NCI-H460 (cell line): Measurements from ENCODE around the gene ABCC8. TPM values are rescaled to one million over a fixed set of nuclear protein-coding genes. Genes with fewer than 3 reads are reported as not detected.

ENCODE experiments used
- DNase-seq: peaks from one replicate; pipeline ENCODE4 v3.0.0-alpha.2; 2016; ENCODE audit warnings: low read depth; ENCODE audit errors: extremely low read depth
- polyA plus RNA-seq: library from polyadenylated mRNA; depleted of rRNA; stranded (reverse); fragments of >200 nt; gene quantifications from 2 replicates; pipeline ENCODE4 v1.2.3, GENCODE V29; 2014; cell fraction: nucleus; rRNA removed
- total RNA-seq: library from RNA; depleted of rRNA; stranded (reverse); fragments of >200 nt; shearing (Covaris generic); gene quantifications from 2 replicates; pipeline ENCODE4 v1.2.3, GENCODE V29; 2014; rRNA removed

Gene ABCC8
- not detected in 2 replicates for total RNA-seq
- polyA plus RNA-seq = not detected in 2 replicates

GRCh38 chr11:17476317-17477083 lies at the start of gene ABCC8:
ABCC8 (minus strand) TSS chr11:17476845; CDS start chr11:17476776, 69 bp downstream.
- no peak for DNase-seq

DNA sequence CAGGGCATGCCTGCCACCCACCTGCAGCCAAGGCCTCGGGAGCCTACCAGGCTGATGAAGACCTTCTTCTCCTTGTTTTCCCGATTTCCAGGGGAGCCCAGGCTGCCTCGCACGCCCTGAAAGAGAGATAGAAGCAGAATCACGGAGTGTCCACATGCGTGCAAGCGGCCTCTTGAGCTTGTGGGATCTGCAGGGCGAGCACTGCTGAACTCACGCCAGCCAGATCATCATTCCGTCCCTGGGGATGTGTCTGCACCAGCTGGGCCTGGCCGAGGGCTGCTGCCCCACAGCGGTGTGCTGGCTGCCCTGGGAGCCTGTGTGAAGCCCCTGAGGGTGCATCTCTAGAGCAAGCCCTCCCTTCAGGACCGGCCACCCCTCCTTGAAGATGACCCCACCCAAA lies 49.7 kb upstream of the ABCC8 start:
- DNase-seq = no peak

DNA sequence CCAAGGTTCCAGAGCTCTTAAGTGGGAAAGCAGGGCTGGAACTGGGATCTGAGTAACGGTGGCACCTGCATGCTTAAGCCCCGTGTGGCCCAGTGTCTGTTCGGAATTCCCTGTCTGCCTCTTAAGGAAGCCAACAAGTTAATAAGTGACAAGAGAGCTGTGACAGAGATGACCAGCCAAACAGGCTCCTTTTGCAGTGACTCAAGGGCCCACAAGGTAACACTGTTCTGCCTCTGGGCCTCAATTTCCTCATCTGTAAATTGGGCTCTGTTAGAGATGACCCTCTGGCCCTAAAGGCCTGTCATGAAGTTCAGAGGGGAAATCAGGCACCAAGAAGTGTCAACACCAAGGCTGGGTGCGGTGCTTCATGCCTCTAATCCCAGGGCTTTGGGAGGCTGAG lies 48.9 kb upstream of the ABCC8 start:
- no peak for DNase-seq

- DNase-seq = no peak
Measured at GRCh38 chr11:17524221-17524620, 47.6 kb upstream of the ABCC8 start.

DNA sequence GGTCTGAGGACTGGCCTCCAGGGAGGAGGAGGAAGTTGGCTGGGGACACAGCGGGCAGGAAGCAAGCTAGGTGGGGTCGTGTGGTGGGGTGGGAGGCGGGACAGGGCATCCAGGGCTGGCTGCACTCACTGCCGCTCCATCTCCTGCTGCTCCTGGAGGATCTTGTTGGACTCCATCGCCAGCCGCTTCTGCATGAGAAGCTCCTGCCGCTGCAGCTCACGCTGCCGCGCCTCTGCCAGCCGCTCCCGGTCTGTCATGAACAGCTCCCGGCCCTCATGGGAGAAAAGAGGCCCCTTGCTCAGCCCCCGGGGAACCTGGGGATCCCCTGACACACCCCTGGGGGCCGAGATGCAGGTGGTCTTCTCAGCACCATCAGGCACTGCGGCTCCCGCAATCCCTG lies 46.0 kb upstream of the ABCC8 start:
- no peak for DNase-seq

DNA sequence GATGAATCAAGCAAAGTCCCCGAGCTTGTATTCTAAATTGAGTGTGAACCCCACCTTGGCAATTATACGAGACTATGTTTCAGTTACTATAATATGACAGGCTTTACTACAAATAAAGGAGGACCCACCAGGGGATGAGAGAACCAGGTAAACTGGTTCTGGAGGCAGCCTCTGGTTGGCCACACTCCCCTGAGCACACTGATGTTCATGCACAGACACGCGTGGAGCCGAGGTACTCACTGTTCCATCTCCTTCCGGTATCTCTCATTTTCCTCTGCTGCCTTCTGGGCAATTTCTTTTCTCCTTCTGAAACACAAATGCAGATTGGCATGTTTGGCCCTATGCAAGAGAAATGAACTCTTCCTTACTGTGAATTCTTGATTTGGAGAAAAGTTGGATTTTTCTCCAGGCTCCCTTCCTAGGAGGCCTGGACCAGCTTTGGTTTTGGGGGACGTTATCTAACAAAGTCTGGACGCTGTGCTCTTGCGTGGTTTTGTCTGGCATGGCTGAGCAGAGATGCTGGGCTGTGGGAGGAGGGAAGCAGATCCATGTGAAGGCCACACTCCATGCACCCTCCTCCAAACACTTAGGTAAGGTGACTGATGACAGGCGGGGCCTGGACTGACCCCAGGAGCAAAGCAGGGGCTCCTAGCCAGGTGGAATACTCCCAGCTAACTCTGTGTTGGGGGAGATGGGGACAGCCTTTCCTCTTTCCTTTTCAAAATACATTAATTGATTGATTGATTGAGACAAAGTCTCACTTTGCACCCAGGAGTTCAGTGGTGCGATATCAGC lies 44.7 kb upstream of the ABCC8 start:
- no peak for DNase-seq

- DNase-seq = no peak
Measured at GRCh38 chr11:17519061-17519885, 42.6 kb upstream of the ABCC8 start.

- no peak for DNase-seq
Measured at GRCh38 chr11:17518366-17518765, 41.7 kb upstream of the ABCC8 start.

DNA sequence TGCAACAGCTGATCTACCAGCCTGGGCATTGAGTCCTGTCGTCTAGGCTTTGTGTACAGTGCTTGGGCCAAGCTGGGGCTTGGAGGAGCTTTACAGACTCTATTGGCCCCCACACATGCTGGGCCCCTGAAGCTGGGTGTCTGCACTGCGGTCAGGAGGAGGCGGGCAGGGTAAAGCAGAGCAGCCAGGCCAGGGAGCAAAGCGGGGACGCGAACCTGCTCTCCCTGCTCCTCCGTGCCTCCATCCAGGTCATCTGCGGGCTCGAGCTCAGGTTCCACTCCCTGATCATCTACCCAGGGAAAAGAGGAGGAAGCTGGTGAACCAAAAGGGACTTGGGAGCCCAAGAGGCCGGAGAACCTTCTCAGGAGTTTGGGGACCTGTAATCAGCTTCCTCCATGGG lies 40.5 kb upstream of the ABCC8 start:
- DNase-seq = no peak

DNA sequence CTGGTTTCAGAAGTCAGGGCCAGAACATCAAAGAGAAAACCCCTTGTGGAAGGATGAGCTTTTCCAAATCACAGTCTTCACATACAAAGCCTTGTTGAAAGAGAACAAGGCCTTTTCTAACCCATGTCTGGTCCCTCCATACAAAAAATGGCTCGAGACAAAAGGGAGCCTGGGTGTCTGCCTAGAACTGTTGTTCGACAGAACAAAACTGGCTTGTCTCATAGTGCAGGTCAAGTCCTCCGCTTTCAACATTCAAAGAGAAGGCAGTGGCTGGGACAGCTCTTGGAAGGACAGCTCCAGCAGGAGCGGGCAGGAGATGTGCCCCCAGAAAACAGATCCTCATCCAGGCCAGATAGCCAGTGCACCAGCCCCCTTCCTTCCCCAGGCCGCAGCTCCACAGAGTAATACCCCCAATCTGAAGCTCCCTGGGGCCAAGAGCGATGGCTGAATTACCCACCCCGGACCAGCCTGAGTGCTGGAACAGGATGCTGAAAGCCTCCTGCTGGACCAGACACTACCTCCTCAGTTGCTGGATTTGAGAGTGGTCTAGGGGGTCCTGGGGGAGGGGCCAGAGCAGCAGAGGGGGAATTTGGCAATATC lies 40.0 kb upstream of the ABCC8 start:
- DNase-seq = no peak

DNA sequence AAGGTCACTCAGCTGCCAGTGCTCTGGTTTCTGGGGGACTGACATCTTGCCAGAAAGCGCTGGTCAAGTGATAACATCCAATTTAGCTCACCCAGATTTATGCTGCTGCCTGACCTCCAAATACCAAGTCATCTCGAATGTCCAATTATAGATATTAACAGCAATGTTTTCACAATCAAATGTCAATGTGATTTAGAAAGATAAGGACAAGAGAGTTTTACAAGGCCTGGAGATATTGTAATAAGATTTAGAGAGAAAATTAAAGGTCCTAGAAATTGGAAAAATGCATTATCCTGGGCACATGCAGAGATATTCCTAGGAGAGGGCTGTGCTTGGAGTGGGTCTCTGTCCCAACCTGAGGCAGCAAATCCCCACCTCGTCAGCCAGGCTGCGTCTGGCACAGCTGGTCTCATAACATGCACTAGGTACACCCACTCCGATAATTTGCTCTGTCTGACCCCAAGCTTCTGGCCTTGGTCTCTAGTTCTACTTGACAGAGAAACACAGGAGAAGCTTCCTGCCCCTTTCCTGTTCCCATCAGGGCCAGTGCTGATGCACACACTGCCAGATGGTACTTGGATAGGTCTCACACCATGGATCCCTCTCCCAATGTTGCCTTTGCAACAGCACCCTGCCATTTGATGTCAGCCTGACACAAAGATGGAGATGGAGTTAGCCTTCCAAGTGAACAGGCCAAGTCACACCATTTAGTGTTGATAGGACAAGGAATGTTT lies 39.0 kb upstream of the ABCC8 start:
- no peak for DNase-seq

DNA sequence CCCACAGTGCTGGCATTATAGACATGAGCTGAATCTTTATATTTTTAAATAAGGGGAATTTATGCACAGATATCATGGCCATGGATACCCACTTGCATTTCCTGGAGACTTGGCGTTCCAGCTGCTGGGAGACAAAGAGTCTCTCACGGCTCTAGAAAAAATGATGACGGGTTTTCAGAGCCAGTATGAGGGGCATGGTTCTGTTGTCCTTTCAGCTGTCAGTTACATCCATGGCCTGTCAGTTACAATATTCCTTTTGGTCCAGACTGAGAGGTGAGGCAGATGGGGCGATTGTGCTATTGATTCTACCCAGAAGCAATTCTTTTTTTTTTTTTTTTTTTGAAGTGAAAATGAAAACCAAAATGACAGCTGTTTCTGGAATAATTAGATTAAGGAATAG lies 37.8 kb upstream of the ABCC8 start:
- DNase-seq = no peak

DNA sequence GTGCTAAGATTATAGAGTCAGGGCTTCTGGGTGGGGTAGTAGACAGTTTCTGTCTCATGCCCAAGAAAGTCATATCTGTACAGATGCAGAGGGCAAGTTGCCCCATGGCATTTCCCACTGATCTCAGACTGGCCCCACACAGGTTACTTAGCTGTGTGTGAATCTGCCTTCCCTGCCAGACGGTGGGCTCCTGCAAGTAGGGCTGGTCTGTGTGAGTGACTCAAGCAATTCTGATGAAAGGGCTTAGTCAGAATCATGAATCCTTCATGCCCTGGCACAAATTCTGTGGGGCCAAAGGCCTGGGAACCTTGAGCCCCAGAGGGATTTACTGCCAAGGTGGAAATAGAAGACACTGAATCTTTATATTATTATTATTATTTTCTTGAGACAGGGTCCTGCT lies 37.2 kb upstream of the ABCC8 start:
- DNase-seq = no peak

- DNase-seq = no peak
Measured at GRCh38 chr11:17512101-17512500, 35.5 kb upstream of the ABCC8 start.

DNA sequence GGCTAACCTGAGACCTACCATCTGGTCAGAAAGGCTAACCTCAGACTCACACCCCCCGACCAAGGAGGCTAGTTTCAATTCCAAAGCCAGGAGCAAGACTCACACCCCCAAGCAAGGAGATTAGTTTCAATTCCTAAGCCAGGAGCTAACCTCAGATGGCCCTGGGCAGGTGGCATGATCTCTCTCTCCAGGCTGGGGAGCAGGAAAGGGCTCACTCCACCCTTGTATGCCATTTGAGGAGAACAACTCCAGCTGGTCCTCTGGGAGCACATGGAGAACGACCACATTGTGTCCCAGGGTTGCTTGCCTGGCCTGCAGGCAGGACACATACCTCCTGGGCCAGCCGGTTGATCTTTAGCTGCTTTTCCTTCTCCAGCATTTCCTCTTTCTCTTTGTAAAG lies 34.9 kb upstream of the ABCC8 start:
- DNase-seq = no peak

- no peak for DNase-seq
Measured at GRCh38 chr11:17510507-17511206, 34.0 kb upstream of the ABCC8 start.

DNA sequence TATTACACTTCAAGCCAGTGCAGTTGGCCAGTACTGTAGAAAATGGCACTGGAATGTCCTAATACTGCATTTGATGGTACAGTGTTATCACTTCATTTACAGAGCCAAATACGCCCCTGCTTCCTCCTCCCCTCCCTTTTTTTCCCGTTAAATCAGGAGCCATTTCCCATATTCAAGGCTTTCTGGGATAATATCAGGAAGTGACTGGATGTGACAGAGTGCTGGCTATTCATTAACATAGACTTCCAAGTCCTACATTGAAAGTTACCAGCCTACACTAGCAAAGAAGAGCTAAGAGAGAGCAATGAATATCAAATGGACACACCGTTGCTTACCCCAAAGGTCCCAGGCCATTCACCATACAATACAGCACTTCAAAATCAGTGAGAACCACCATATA lies 32.1 kb upstream of the ABCC8 start:
- no peak for DNase-seq

- no peak for DNase-seq
Measured at GRCh38 chr11:17508306-17508705, 31.7 kb upstream of the ABCC8 start.

DNA sequence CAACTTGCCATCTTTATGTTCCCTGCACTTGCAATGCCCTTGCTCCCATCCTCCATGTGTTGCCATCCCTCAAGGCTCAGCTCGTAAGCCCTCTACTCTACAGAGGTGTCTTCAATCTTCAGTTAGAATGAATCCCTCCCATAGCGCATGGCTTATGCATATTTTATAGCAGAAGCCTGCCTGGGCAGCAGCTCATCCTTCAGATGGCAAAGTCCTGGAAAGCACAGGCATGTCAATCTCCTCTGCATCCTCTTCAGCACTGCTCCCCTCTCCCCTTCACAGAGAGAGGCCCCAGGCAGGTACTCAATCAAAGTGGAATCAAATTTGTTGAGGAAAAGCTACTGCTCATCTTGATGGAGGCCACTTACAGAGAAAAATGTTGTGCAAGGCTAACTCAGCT lies 31.1 kb upstream of the ABCC8 start:
- DNase-seq = no peak
